MM.1S (cell line): Measurements from ENCODE around the gene ZNF184.

ENCODE experiments used
- CTCF ChIP-seq: fragments of 300-600 bp; sonication (generic); IDR thresholded peaks from 2 replicates; pipeline ENCODE4 v1.5.1; 2016; ENCODE audit warnings: antibody characterized with exemption, low read length, mixed read lengths
- EZH2 ChIP-seq: fragments of 300-600 bp; sonication (generic); optimal IDR thresholded peaks from 2 replicates; pipeline ENCODE3; 2017; ENCODE audit warnings: low read depth, mild to moderate bottlenecking, antibody characterized with exemption, low read length, mixed read lengths
- EZH2phosphoT487 ChIP-seq: fragments of 300-600 bp; sonication (generic); IDR thresholded peaks from 2 replicates; pipeline ENCODE4 v1.6.1; 2018; ENCODE audit warnings: antibody characterized with exemption, low read length

GRCh38 chr6:27428966-27429365, 43.9 kb downstream of the ZNF184 start:
- no peak for TF ChIP-seq EZH2
- TF ChIP-seq CTCF, result no peak
- no peak for TF ChIP-seq EZH2phosphoT487
